Measurements from ENCODE around the gene FBLN2. TPM values are rescaled to one million over a fixed set of nuclear protein-coding genes. Genes with fewer than 3 reads are reported as not detected.

The FBLN2 gene
- total and polyA plus RNA-seq, 2 of the 4 experiments (the other 2 are of a cell fraction), result 11.8 to 60.8 TPM

GRCh38 chr3:13580256-13581023, 31.5 kb downstream of the FBLN2 start:
- Histone ChIP-seq H2AFZ (replicated peaks; ENCODE audit: low read length, poor library complexity) (no peak overlapping the region), H3K27me3 (ENCODE audit: control insufficient read depth, insufficient read depth, low read length) (no peaks in the 10 kb centered on the region), H2AK9ac (replicated peaks; ENCODE audit: low read depth, low read length, poor library complexity) (no peak overlapping the region), H3K14ac (replicated peaks; ENCODE audit: low read depth, low read length) (no peak overlapping the region), H3K4me2 (ENCODE audit: low read depth, low read length) (no peak overlapping the region), H3K36me3 (ENCODE audit: control insufficient read depth, insufficient read depth, low read length) (no peaks in the 10 kb centered on the region), H3K9ac (ENCODE audit: low read depth, low read length) (no peak overlapping the region), H2BK5ac (ENCODE audit: low read depth, low read length, poor library complexity, severe bottlenecking) (no peak overlapping the region), H3K4me3 (ENCODE audit: insufficient read depth, low read depth, low read length) (no peak overlapping the region), H4K8ac (ENCODE audit: low read depth in 2 of 2, low read length in 2 of 2) (no peak overlapping the region), H4K91ac (ENCODE audit: insufficient read depth, low read depth, low read length) (no peak overlapping the region), H3K79me1 (ENCODE audit: low read depth in 1 of 2, low read length in 2 of 2) (no peaks in the 10 kb centered on the region), H2AK5ac (ENCODE audit: low read depth, low read length) (no peak overlapping the region), H2BK120ac (ENCODE audit: low read depth, low read length) (no peak overlapping the region), H3K9me1 (ENCODE audit: insufficient read depth, low read length) (no peaks in the 10 kb centered on the region), H3K27ac (ENCODE audit: insufficient read depth, low read length) (no peak overlapping the region), H3K4ac (ENCODE audit: low read depth, low read length) (no peak overlapping the region), H3K9me3 (ENCODE audit: control insufficient read depth, insufficient read depth, low read length) (no peaks in the 10 kb centered on the region), H2BK20ac (ENCODE audit: low read depth, low read length) (no peak overlapping the region), H2BK15ac (ENCODE audit: low read depth, low read length) (no peak overlapping the region), H4K20me1 (ENCODE audit: insufficient read depth, low read length) (no peaks in the 10 kb centered on the region), H4K5ac (ENCODE audit: low read depth, low read length) (no peak overlapping the region), H3K56ac (ENCODE audit: extremely low read depth, insufficient read depth, low read length) (no peak overlapping the region), H3K4me1 (ENCODE audit: control insufficient read depth, insufficient read depth, low read length) (0 out of 2 replicates have a peak, but pooled peaks cover 1% of the 10 kb centered on the region), H3K18ac (ENCODE audit: low read depth, low read length) (no peak overlapping the region), H3K23ac (ENCODE audit: low read depth, low read length) (no peak overlapping the region)
- 87% methylated on average over 9 of the region's 20 CpGs; no CpG with 5 or more reads in 1 of the 2 experiments for WGBS, 2 experiments (ENCODE audit: extremely low coverage in 2 of 2, insufficient read length in 1 of 2)
- ChIA-PET CTCF (interaction anchor here (1.0 kb wide), 1 partner anchor 12 kb away, joined by 3 read pairs; no protein-coding TSS in a partner anchor), POLR2A (ENCODE audit: unreplicated experiment) (interaction anchor here (0.7 kb wide), 1 partner anchor 54 kb away, joined by 3 read pairs; no protein-coding TSS in a partner anchor)
- ATAC-seq (ENCODE audit: low read depth) (no peak), DNase-seq (no peak)
- in situ Hi-C loops (cut with MboI; ENCODE audit: low sequenced_read_pairs) (no loop called here), intact Hi-C loops (cut with micrococcal nuclease) (no loop called here), dilution Hi-C loops (cut with HindIII; ENCODE audit: low sequenced_read_pairs, unreplicated experiment) (no loop called here)
- TF ChIP-seq ELK1 (IDR thresholded peaks at IDR 0.05; ENCODE audit: borderline replicate concordance, low read depth, low read length) (no peak), RFX5 (IDR thresholded peaks at IDR 0.05; ENCODE audit: low read depth, low read length) (no peak), SMC3 (IDR thresholded peaks at IDR 0.05; ENCODE audit: low read depth, low read length) (no peak), POLR2A (IDR thresholded peaks at IDR 0.05; ENCODE audit: low read depth, low read length) (no peak), BHLHE40 (IDR thresholded peaks at IDR 0.05; ENCODE audit: low read depth, low read length) (no peak), MAZ (IDR thresholded peaks at IDR 0.05; ENCODE audit: borderline replicate concordance, low read depth, low read length) (no peak), CHD1 (IDR thresholded peaks at IDR 0.05; ENCODE audit: low read depth, low read length) (no peak), NFE2L2 (IDR thresholded peaks at IDR 0.05; ENCODE audit: low read depth, low read length) (no peak), MXI1 (IDR thresholded peaks at IDR 0.05; ENCODE audit: borderline replicate concordance, low read depth, low read length) (no peak)
- BruUV-seq (replicated peaks), result no TSS peak

Data from IMR-90 (cell line).